Panc1 (cell line): Measurements from ENCODE around the gene FAP.

ENCODE experiments used
- CTCF ChIP-seq: fragments of 450-650 bp; IDR thresholded peaks from 2 replicates; pipeline ENCODE4 v1.5.1; 2017; ENCODE audit warnings: mild to moderate bottlenecking
- POLR2AphosphoS5 ChIP-seq: IDR thresholded peaks from 2 replicates; pipeline ENCODE4 v1.6.1; 2012; ENCODE audit warnings: mild to moderate bottlenecking, low read depth, low read length, moderate library complexity
- REST ChIP-seq, 2 experiments: IDR thresholded peaks; 2 replicates each; pipeline ENCODE4 v1.6.1; 2011 to 2012; ENCODE audit warnings: low read depth in 2 of 2, control low read depth in 1 of 2, low read length in 1 of 2, mild to moderate bottlenecking in 1 of 2, moderate library complexity in 1 of 2; ENCODE audit not compliant: insufficient read depth in 1 of 2
- SIN3A ChIP-seq: IDR thresholded peaks from 2 replicates; pipeline ENCODE4 v1.6.1; 2012; ENCODE audit warnings: low read depth, mild to moderate bottlenecking, low read length, moderate library complexity, borderline replicate concordance; ENCODE audit not compliant: insufficient read depth
- TCF7L2 ChIP-seq: IDR thresholded peaks from 2 replicates; pipeline ENCODE4 v1.6.1; 2011; ENCODE audit warnings: mild to moderate bottlenecking, low read depth, low read length, inconsistent platforms

GRCh38 chr2:162277381-162277780, 34.1 kb upstream of the FAP start:
- TF ChIP-seq CTCF: no peak
- TF ChIP-seq POLR2AphosphoS5: no peak
- no peak for TF ChIP-seq REST (IDR thresholded peaks at IDR 0.05; ENCODE audit: insufficient read depth in 1 of 2, low read depth in 2 of 2, low read length in 1 of 2)
- TF ChIP-seq SIN3A: no peak
- no peak for TF ChIP-seq TCF7L2
